Measurements from ENCODE around the gene SH3BP4.
"Not testable (repeated sequence)": the region's sequence is repeated elsewhere in the genome, so short reads cannot be mapped to it uniquely, and the experiment has no call there.

GRCh38 chr2:235020141-235020540 is 68.3 kb downstream of the SH3BP4 start:
- not testable (repeated sequence) for TF ChIP-seq CTCF, POLR2A (IDR thresholded peaks at IDR 0.05)

All from esophagus squamous epithelium (tissue), 4 donors.